NB4 (cell line): ENCODE results near the gene PRCD.
A peak's percentile ranks its signal among the peaks of the same experiment; 100 is the strongest.

Experiments used
- DNase-seq: peaks from one replicate; pipeline ENCODE4 v3.0.0; 2010; ENCODE audit warnings: low read depth
- H3K4me3 ChIP-seq: one replicate; pipeline ENCODE4 v1.5.1; 2011; ENCODE audit warnings: mild to moderate bottlenecking, low read depth, low read length, moderate library complexity
- MYC ChIP-seq: IDR thresholded peaks from 2 replicates; pipeline ENCODE4 v1.6.1; 2011; ENCODE audit warnings: low read depth, low read length
- POLR2A ChIP-seq: IDR thresholded peaks from 2 replicates; pipeline ENCODE4 v1.6.1; 2011; ENCODE audit warnings: mild to moderate bottlenecking; ENCODE audit not compliant: insufficient read length; ENCODE audit errors: extremely low read depth
- TF ChIP-seq, protein P1 (sequence below): IDR thresholded peaks from 2 replicates; pipeline ENCODE4 v1.6.1; 2011; ENCODE audit warnings: low read depth, low read length
- TF ChIP-seq, protein P2 (sequence below): IDR thresholded peaks from one replicate; pipeline ENCODE4 v1.5.1; 2012; ENCODE audit warnings: low read depth, low read length

The PRCD gene, protein sequence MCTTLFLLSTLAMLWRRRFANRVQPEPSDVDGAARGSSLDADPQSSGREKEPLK

DNA sequence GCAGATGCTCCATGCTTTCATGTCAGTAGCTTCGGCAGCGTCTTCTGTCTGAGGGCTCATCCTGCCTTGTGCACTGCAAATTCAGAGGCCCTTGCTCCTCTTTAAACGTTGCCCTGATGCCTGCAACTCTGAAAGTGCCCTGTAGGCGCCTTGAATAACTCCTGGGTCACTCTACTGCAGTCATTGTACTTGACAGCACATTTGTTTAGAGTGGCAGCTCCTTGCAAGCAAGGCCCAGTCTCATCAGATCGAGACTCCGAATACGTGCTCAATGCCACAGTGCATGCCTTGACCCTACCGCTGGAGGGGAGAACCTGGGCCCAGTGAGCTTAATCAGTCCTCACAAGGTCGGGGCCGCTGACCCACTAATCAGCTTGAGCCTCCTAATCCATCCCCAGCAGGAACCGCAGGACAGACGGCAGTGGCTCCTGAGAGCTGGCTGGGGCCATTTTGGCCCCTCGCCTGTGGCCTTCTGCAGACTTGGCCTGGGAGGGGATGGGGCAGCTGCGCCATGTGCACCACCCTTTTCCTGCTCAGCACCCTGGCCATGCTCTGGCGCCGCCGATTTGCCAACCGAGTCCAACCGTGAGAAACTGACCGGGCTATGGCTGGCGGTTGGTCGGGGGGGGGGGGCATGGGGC lies at the start of gene PRCD:
Gene PRCD, plus strand, starts transcription at position 414 of the 641 bp plus-strand sequence. Its CDS starts 98 bp downstream, at position 512.
- no peak for DNase-seq
- H3K4me3 ChIP-seq: no peak within 1 kb of the TSS
- no peak for TF ChIP-seq MYC
- TF ChIP-seq POLR2A: no peak
- TF ChIP-seq, protein P1, sequence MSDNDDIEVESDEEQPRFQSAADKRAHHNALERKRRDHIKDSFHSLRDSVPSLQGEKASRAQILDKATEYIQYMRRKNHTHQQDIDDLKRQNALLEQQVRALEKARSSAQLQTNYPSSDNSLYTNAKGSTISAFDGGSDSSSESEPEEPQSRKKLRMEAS: no peak
- TF ChIP-seq, protein P2, sequence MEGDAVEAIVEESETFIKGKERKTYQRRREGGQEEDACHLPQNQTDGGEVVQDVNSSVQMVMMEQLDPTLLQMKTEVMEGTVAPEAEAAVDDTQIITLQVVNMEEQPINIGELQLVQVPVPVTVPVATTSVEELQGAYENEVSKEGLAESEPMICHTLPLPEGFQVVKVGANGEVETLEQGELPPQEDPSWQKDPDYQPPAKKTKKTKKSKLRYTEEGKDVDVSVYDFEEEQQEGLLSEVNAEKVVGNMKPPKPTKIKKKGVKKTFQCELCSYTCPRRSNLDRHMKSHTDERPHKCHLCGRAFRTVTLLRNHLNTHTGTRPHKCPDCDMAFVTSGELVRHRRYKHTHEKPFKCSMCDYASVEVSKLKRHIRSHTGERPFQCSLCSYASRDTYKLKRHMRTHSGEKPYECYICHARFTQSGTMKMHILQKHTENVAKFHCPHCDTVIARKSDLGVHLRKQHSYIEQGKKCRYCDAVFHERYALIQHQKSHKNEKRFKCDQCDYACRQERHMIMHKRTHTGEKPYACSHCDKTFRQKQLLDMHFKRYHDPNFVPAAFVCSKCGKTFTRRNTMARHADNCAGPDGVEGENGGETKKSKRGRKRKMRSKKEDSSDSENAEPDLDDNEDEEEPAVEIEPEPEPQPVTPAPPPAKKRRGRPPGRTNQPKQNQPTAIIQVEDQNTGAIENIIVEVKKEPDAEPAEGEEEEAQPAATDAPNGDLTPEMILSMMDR: no peak

DNA sequence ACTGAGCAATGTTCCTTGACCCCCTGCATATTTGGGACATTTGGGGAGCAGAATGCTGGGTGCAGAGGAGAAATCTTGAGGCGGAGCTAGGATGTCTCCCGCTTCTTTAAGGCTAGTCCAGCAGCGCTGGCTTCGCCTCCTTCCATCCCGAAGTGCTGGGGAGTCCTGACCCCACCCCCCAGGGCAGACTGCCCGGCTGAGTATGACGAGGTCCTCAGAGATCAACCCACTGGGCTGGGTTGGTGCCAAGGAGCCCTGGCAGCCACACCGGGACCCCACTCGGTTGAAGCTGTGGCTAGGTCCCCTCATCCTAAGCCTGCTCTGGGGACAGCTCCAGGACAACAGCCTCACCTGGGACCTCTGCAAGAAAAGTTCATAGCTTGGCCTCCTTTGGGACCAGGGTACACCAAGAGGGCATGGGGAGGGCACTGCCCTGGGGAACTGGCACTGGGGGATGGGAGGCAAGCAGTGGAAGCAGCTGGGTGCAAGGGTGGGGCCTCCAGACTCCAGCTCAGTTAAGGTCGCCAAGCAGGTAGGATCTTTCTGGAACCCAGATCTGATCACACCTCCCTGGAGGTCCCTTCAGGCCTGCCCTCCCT lies 49.6 kb upstream of the PRCD start:
- no peak overlapping the region for H3K4me3 ChIP-seq
- no peak for DNase-seq
- TF ChIP-seq, protein P2: no peak
- TF ChIP-seq, protein P1: no peak
- TF ChIP-seq POLR2A: no peak
- TF ChIP-seq MYC: no peak

DNA sequence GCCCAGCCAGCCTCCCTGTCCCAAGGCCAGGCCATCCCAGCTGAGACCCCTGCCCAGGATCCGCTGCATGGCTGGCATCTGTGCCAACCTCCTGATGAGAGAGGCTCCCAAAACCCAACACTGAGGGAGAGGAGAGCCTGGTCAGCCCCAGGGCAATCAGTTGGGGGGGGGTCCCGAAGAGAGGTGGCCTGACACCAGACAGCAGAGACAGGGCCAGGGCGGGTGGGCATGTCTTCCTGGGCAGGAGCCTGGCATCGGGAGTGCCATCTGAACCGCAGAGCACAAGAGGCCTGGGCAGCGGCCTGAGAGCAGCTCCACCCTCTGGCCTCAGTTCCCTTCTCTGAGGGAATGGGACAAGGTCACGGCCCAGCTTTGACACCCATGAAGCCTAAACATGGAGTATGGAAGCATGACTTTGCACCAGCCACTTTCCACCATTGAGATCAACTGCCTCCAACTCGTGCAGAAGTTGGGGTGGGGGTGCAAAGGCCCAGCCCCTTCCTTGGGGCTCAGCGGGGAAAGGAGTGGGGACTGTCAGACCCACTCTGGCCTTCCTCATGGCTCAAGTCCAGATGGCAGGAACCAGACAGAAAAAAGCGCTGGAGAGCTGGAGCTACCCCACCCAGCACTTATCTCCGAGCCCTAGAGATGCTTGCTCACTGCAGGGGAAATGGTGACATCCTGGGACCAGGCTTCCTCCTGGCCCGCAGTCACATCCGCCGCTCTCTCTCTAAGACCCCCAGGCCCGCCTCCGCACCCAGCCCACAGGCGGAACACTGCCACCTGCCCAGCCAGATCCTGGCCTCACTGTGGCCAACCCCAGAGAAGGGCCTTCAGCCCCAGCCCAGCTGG lies 48.3 kb upstream of the PRCD start:
- no peak overlapping the region for H3K4me3 ChIP-seq
- TF ChIP-seq, protein P2: no peak
- TF ChIP-seq, protein P1: no peak
- no peak for TF ChIP-seq POLR2A
- no peak for TF ChIP-seq MYC

DNA sequence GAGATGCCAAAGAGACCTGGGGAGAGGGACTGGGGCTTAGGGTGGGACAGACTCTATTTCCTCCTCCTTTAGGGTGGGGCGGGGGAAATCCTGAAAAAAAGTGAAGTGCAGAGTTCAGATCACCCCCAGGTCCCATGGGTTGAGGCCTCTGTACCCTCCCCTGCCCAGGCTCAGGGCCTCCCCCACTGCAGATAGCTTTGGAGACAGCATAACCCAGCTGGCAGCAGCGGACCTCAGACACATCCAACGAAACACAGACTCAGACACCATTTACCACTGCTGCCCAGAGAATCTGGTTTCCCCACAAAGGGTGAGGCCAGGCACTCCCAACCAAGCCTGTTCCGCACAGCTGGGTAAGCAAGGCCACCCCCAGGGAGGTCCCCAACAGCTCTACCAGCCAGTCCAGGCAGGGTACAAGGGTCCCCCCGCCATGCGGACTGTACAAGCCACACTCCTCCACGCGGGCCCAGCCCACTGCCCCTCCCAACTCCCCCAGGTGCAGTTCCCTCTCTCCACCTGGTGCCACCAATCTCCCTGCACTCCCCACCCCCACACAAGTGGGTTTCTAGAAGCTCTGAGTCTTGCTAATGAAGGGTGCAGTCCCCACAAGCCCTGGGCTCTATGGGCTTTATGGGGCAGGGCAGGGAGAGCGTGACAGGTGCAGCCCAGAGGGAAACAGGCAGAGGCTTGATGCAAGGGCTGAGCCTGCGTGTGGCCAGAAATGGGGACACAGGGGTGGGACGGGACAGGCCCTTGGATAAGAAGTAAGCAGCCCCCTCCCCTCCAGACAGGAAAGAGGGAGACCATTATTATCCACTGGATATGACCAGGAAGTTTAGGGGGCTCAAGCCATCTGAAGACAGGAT lies 47.5 kb upstream of the PRCD start:
- peak overlapping the region; percentile 16 for H3K4me3 ChIP-seq
- peak; percentile 64 for DNase-seq
- TF ChIP-seq POLR2A: no peak
- TF ChIP-seq, protein P2: no peak
- TF ChIP-seq, protein P1: no peak
- TF ChIP-seq MYC: no peak

More for the DNA sequence above, 48.3 kb upstream of the PRCD start:
- DNase-seq: peak; percentile 65

DNA sequence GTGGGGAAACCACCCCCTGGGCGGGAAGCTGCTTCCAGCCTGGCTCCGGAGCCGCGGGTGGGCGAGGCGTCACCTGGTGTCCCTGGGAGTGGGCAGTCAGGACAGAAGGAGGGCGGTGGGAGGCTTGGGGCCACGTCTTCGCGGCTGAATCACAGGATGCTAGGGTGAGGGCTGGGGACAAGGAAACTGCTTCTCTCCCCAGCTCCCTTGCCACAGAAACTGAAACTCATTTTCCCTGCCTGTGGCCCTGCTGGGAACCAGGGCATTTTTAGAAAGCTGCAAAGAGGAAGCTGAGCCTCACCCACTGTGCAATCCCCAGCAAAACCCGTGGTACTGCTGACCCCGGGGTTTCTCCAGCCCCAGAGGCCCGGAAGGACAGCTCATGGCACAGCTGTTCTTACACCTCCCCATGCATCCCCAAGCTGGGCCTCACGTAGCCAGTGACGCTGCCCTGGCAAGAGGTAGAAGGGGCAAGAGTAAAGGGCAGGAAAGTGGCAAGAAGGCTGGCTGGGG lies 46.8 kb upstream of the PRCD start:
- DNase-seq: peak; percentile 94
- H3K4me3 ChIP-seq: peak overlapping the region; percentile 16

More for the DNA sequence above, 46.8 kb upstream of the PRCD start:
- TF ChIP-seq POLR2A (no peak), MYC (peak; percentile 44; the same call in 1 of the 2 replicates)
- TF ChIP-seq, protein P1: peak; percentile 68
